HG03095 (cell line): ENCODE data around the gene SNRNP27.
"Not testable (repeated sequence)": the region's sequence is repeated elsewhere in the genome, so short reads cannot be mapped to it uniquely, and the experiment has no call there.

Experiments used
- ATAC-seq: cut with Tn5 transposase; IDR thresholded peaks from one replicate; pipeline ENCODE4 v1.9.1; 2021; ENCODE audit warnings: moderate library complexity; ENCODE audit not compliant: unreplicated experiment

Gene SNRNP27, protein sequence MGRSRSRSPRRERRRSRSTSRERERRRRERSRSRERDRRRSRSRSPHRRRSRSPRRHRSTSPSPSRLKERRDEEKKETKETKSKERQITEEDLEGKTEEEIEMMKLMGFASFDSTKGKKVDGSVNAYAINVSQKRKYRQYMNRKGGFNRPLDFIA

GRCh38 chr2:69893684-69894551, at the start of gene SNRNP27:
TSS of gene SNRNP27 (plus strand) at chr2:69893956. CDS start at chr2:69893985, 29 bp downstream.
- ATAC-seq: peak; percentile 75

GRCh38 chr2:69843993-69844392, 49.8 kb upstream of the SNRNP27 start:
- ATAC-seq: no peak

GRCh38 chr2:69844560-69844959, 49.2 kb upstream of the SNRNP27 start:
- ATAC-seq: no peak

- no peak for ATAC-seq
Observed at GRCh38 chr2:69846182-69847067, 47.3 kb upstream of the SNRNP27 start.

DNA sequence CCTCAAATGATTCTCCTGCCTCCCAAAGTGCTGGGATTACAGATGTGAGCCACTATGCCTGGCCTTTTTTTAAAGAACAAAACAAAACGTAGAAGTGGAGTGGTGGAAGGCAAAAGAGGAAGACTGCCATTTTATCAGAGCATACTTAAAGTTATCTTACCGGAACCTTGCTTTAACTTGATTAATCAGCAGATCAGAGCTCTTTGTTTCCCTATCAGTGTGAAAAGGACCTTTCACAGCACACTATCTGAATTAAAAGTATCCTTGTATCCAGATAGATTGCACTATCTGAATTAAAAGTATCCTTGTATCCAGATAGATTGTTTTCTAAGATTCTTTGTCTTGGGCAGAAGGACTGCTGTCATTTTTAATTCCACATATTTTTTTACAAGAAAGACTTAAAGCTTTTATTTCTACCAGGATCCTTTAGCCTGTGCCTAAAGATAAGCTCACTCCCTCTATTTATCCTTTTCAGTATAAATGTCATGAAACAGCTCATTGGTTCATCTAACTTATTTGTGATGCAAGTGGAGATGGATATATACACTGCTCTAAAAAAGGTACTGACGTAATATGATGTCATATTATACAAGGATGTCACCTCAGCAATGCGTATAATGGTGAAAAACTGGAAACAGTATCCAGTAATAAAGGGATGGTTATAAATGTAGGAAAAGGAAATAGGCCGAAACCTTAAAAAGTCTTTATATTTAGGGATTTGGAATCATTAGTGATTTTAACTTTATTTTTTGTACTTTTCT, 46.5 kb upstream of the SNRNP27 start:
- ATAC-seq: no peak

DNA sequence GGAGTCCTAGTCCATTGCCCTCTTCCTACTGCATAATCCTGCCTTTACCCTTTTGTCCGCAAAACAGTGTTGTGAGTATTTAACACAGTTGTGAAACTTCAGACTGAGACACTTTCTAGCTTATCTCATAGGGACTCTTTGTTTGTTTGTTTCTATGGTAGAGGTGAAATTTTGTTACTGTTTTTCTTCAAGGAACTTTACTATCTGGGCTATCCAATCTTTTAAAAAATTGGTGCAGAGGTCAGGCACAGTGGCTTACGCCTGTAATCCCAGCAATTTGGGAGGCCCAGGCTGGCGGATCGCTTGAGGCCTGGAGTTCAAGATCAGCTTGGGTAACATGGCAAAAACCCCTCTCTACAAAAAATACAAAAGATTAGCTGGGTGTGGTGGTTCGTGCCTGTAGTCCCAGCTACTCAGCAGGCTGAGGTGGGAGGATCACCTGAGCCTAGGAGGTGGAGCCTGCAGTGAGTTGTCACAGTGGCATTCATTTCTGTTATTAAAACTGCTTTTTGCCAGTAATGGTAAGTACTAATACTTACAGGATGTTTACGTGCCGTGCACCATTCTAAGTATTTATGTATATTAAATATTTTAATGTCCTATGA, 45.5 kb upstream of the SNRNP27 start:
- no peak for ATAC-seq

GRCh38 chr2:69858261-69858660, 35.5 kb upstream of the SNRNP27 start:
- ATAC-seq: no peak

GRCh38 chr2:69863298-69863697, 30.5 kb upstream of the SNRNP27 start:
- ATAC-seq: no peak

GRCh38 chr2:69888451-69888850, 5.3 kb upstream of the SNRNP27 start:
- ATAC-seq: no peak

GRCh38 chr2:69889302-69889701, 4.5 kb upstream of the SNRNP27 start:
- no peak for ATAC-seq

- ATAC-seq: no peak
Observed at GRCh38 chr2:69890881-69891280, 2.9 kb upstream of the SNRNP27 start.

GRCh38 chr2:69892838-69893424, 825 bp upstream of the SNRNP27 start:
- not testable (repeated sequence) for ATAC-seq

DNA sequence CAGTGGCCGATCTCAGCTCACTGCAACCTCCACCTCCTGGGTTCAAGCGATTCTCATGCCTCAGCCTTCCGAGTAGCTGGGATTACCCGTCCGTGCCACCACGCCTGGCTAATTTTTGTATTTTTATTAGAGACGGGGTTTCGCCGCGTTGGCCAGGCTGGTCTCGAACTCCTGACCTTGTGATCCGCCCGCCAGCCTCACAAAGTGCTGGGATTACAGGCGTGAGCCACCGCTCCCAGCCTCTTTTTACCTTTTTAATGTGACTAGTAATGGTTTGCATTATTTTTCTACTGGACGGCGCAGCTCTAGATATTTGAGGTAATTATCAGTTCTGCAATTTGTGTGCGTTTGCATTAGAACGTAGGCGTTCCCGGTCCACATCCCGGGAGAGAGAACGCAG, 981 bp downstream of the SNRNP27 start:
- not testable (repeated sequence) for ATAC-seq

DNA sequence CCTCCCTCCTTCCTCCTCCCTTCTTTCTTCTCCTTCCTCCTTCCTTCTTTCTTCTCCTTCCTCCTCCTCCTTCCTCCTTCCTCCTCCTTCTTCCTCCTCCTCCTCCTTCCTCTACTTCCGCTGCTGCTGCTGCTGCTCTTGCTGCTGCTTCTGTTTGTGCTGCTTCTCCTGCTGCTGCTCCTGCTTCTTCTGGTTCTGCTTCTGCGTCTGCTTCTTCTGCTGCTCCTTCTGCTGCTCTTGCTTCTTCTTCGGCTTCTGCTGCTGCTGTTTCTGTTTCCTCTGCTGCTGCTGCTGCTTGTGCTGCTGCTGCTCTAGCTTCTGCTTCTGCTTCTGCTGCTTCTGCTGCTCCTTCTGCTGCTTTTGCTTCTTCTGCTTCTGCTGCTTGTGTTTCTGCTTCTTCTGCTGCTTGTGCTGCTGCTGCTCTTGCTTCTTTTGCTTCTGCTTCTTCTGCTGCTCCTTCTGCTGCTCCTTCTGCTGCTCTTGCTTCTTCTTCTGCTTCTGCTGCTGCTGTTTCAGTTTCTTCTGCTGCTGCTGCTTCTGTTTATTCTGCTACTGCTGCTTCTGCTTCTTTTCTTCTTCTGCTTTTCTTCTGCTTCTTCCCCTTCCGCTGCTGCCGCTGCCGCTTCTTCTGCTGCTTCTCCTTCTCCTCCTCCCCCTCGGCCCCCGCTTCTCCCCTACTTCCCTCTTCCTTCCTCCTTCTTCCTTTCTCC, 8.6 kb downstream of the SNRNP27 start:
- ATAC-seq: no peak

- ATAC-seq: no peak
Observed at GRCh38 chr2:69907216-69907615, 13.5 kb downstream of the SNRNP27 start.

DNA sequence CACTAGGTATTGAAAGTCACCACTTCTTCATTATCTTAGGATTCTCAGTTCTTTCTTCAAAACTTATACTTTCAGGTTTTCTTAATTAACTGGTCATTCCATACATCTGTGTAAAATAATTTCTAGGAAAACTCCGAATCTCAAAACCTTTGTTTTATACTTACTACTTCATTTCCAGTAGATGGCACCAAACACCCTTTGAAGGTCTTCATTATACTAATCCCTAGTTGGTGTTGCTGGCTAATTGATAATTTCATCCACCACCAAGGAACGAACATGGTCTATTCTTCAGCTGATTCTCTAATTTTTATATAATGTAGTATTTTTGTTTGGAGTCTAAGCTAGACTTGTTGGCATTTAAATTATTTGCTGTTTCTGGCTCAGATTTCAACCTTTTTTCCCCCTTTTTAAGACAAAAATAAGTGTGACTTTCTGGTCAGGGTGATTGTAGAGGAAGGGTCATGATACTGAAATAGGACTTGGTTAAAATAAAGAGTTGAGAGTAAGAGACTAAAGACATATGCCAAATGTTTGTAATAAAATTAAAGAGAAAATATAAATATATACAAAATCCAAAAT, 18.3 kb downstream of the SNRNP27 start:
- no peak for ATAC-seq

DNA sequence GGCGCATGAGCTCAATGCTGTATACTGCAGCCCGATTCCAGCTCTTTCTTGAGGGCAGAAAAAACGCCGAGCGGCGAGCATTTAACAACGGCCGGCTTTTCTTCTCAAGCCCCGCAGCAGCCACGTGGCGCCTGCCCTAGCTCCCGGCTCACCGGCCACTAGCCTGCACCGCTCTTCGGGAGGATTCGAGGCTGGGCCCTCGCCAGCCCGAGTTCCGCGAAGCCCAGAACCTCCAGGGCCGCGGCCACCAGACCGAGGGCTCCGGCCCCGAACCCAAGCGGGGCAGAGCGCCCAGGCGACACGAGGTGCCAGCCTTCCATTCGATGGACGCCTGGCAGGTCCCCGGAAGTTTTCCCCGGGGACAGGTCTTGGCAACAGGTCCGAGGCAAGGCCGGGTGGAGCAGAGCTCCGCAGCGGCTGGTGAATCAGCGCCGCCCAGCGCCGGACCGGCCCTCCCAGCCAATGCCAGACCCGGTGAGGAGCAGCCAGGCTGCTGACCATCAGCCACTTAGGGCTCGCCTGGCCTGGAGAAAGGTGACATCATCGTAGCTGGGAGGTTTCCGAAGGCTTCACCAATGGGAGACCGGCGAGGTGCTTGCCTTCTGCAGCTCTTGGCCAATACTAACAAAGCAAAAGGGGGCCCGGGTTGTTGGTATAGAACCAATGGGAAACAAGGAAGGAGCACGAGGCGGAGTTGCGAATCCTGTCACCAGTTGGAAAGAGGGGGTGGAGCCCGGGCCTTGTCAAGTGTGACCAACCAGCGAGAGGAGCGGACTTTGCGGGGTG, 20.6 kb downstream of the SNRNP27 start:
- peak; percentile 87 for ATAC-seq
